Measurements from ENCODE around the gene GIGYF1.

Gene GIGYF1

DNA sequence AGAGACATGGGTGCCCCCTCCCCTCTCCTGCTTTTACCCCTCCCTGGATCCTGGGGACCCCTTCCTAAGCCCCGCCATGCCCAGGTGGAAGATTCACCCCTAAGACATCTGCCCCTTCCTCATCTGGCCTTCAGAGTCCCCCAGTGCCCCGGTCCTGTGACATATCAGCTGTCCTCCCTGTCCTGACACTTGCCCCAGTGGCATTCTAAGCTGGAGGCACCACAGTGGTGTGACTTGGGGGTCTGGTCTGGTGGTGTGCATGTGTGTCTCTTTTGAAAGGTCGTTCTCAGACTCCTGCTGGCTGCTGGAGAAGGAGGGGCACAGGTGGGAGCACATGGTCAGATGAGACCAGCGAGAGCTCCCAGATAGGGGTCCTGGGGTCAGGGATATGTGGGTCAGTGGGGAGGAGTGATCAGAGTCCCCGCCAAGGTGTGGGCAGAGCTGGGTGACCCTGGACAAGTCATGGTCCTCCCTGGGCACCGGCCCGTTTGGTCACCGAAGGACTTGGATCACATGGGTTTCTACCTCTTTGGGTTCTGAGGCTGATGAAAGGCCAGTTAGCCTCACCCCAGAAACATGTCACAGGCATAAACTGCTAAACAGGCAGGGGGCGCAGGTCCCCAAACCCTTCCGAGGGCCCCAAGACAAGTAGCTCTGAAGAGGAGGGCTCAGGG, 52.1 kb downstream of the GIGYF1 start:
- no peak overlapping the region for H3K4me3 ChIP-seq (ENCODE audit: low read depth, low read length)
- DNase-seq (ENCODE audit: low read depth): no peak

DNA sequence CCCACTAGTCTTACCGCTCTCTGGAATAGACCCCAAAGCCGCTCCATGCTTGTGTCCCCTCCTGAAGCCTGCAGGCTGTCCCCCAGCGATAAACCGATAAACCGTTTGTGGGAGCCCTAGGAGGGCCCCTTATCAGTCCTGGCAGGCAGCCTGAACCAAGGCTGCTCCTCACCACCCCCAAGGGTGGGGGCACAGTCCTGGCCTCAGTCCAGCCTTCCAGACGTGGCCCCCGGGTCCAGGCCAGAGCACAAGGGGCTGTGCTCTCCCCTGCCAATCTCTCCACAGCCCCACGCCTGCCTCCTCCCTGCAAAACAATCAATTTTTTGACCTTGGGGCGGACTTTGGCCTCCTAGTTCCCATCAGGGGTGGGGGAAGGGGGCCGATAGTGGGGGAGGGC, 52.6 kb downstream of the GIGYF1 start, which contains the start of gene TFR2:
TFR2 (minus strand) TSS at position 90 of the 397 bp plus-strand sequence; CDS start at position 47, 43 bp downstream.
- H3K4me3 ChIP-seq (ENCODE audit: low read depth, low read length): no peak within 1 kb of the TSS
- DNase-seq (ENCODE audit: low read depth): no peak

DNA sequence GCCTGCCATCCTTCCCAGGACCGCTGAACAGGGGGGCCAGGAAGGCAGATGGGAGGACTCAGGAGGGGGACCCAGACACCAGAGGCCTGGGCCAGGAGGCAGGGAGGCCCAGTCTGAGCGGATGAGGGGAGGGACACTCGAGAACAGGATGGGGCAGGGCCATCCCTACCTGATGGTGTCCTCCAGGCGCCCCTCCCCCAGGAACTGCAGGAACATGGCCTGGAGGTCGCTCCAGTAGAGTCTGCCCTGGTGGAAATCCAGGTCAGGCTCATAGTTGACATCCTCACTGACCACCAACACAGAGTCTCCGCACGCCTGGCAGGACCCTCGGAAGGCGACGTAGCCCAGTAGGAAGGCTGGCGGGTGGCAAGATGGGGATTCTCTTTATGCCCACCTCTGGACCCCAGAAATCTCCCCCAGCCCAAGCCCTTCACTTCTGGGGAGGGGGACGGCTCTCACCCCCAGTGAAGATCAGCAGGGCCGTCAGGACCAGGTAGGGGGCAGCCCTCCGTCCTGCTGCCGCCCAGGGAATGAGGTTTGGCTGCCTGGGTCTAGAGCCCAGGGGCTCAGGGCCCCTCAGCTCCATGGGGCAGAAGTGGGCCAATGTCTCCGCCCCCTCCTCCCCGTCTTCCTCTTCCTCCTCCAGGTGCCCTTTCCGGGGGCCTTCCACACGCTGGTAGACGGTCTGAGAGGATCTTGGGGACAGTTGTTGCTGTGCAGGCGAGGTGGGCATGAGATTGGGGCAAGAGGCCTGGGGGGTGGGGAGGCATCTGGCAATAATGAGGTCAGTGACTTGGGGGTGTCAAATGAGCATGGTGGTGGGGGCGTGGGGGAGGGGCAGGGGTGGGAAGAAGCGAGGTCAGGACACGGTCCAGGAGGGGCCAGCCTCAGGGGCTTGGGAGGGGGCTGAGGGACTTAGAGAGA, 53.3 kb downstream of the GIGYF1 start:
- no peak for DNase-seq (ENCODE audit: low read depth)
- no peak overlapping the region for H3K4me3 ChIP-seq (ENCODE audit: low read depth, low read length)

DNA sequence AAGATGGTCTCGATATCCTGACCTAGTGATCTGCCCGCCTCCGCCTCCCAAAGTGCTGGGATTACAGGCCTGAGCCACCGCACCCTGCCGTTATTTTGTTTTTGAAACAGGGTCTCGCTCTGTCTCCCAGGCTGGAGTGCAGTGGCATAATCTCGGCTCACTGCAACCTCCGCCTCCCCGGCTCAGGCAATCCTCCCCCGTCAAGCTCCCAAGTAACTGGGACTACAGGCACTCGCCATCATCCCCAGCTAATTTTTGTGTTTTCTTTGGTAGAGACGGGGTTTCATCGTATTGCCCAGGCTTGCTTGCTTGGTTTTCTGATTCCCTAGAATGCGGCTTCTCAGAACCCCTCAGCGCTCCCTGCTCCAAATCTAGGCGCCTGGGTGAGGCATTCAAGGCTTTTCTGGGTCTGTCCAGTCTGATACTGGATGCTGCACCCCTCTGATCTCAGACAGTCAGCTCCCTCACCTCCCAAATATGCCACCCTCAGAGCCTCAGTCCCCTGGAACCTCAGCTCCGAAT, 54.0 kb downstream of the GIGYF1 start:
- no peak for DNase-seq (ENCODE audit: low read depth)
- no peak overlapping the region for H3K4me3 ChIP-seq (ENCODE audit: low read depth, low read length)

DNA sequence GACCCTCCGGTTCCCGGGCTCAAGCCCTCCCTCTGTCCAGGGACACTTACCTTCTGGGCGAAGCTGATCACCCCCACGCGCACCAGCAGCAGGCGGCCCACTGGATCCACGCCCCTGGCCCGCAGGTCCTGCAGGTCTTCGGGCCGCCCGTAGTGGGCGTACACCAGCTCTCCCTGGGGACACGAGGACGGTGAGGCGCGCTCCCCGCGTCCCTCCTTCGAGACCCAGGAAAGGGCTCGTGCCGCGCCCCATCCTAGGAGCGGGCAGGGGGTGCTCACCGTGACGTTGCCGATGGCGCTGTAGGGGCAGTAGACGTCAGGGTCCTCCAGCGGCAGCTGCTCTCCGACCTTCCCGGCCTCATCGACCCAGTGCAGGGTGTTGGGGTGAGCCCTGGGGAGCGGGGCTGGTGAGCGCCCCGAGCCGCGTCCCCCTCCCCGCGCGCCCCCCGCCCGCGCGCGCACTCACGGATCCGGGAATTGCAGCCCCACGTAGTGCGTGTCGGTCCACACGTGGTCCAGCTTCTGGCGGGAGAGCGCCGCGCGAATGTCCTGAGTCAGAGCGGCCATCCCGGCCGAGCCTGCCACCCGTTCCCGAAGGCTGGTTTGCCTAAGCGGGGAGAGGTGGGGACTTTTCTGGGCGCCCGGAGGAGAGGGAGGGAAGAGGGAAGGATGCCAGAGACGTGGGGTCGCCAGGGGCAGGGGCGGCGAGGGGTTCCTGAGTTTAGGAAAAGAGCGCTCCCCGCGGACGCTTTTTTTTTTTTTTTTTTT, 60.9 kb downstream of the GIGYF1 start:
- H3K4me3 ChIP-seq (ENCODE audit: low read depth, low read length): peak overlapping the region; percentile 50
- no peak for DNase-seq (ENCODE audit: low read depth)

DNA sequence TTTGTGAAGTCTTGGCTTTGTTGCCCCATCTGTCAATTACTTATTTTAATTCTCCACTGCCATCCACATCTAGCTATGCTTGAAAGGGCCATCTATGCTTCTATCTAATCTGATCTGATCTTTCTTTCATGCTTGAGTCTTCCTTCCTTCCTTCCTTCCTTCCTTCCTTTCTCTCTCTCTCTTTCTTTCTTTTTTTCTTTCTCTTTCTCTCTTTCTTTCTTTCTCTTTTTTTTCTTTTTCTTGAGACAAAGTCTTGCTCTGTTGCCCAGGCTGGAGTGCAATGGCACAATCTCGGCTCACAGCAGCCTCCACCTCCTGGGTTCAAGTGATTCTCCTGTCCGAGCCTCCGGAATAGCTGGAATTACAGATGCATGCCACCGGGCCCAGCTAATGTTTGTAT, 64.0 kb downstream of the GIGYF1 start:
- H3K4me3 ChIP-seq (ENCODE audit: low read depth, low read length): no peak overlapping the region
- no peak for DNase-seq (ENCODE audit: low read depth)

Measured in skeletal muscle cell (primary cell).